Measurements from ENCODE around the gene ERBB4.
"Not testable (repeated sequence)": the region's sequence is repeated elsewhere in the genome, so short reads cannot be mapped to it uniquely, and the experiment has no call there.

- TF ChIP-seq CTCF (IDR thresholded peaks at IDR 0.05 in 4 of 5, conservative IDR thresholded peaks at IDR 0.05 in 1 of 5); POLR2A (IDR thresholded peaks at IDR 0.05): not testable (repeated sequence)
These were observed 816.7 kb downstream of the ERBB4 start for GRCh38 chr2:211721874-211722273.

Data from gastrocnemius medialis (tissue), 4 donors.